Right atrium auricular region (tissue), 2 donors: ENCODE data around the gene KMT2C. TPM values are rescaled to one million over a fixed set of nuclear protein-coding genes. Genes with fewer than 3 reads are reported as not detected.
A peak's percentile ranks its signal among the peaks of the same experiment; 100 is the strongest.
"Not testable (repeated sequence)": the region's sequence is repeated elsewhere in the genome, so short reads cannot be mapped to it uniquely, and the experiment has no call there.

Source experiments
- DNase-seq: peaks from one replicate; pipeline ENCODE4 v3.0.0-alpha.2; 2019; ENCODE audit warnings: low spot score
- H3K27ac ChIP-seq, 2 donors: fragments of 200-600 bp; sonication (generic); 1 replicate in 1 of 2; 2 replicates in 1 of 2; pipeline ENCODE4 v1.5.1; 2016 to 2019
- H3K27me3 ChIP-seq, 2 donors: fragments of 200-600 bp; sonication (generic); one replicate each; pipeline versions ENCODE4 v1.5.1 to v1.6.0; 2017 to 2019
- H3K36me3 ChIP-seq: fragments of 200-600 bp; sonication (generic); one replicate; pipeline ENCODE4 v1.5.1; 2016
- H3K4me1 ChIP-seq, 2 donors: fragments of 200-600 bp; sonication (generic); one replicate each; pipeline versions ENCODE4 v1.5.1 to v1.6.0; 2017 to 2019
- H3K4me3 ChIP-seq, 2 donors: fragments of 200-600 bp; sonication (generic); 1 replicate in 1 of 2; 2 replicates in 1 of 2; pipeline ENCODE4 v1.5.1; 2017 to 2019; ENCODE audit warnings: mild to moderate bottlenecking in 1 of 2, moderate library complexity in 1 of 2
- H3K9me3 ChIP-seq, 2 donors: fragments of 200-600 bp; sonication (generic); one replicate each; pipeline ENCODE4 v1.5.1; 2019
- CTCF ChIP-seq, 2 donors: fragments of 200-600 bp; sonication (generic); IDR thresholded peaks; one replicate each; pipeline ENCODE4 v1.5.1; 2019; ENCODE audit warnings: antibody characterized with exemption in 2 of 2
- total RNA-seq, 2 donors: library from RNA; depleted of rRNA; stranded (reverse); fragments of >200 nt; gene quantifications; one replicate each; pipeline ENCODE4 v1.1.0, GENCODE V29; 2016

Gene KMT2C
- total RNA-seq, 2 donors from 2014 or later, result 36.5 to 37.3 TPM

- Histone ChIP-seq H3K4me3 (no peak overlapping the region), H3K9me3 (no peaks in the 10 kb centered on the region)
- no peak for TF ChIP-seq CTCF (IDR thresholded peaks at IDR 0.05)
These were observed 6.6 kb upstream of the KMT2C start for GRCh38 chr7:152442330-152442835.

GRCh38 chr7:152441810-152442209, 6.0 kb upstream of the KMT2C start:
- not testable (repeated sequence) for H3K27me3 ChIP-seq, H3K36me3 ChIP-seq, H3K9me3 ChIP-seq, DNase-seq, H3K4me1 ChIP-seq, H3K27ac ChIP-seq, H3K4me3 ChIP-seq

More at GRCh38 chr7:152442330-152442835, 6.6 kb upstream of the KMT2C start:
- H3K36me3 ChIP-seq, result no peaks in the 10 kb centered on the region
- no peak for DNase-seq
- H3K27me3 ChIP-seq, result no peaks in the 10 kb centered on the region
- H3K27ac ChIP-seq, result no peak overlapping the region
- no peaks in the 10 kb centered on the region for H3K4me1 ChIP-seq

- not testable (repeated sequence) for H3K4me3 ChIP-seq, H3K36me3 ChIP-seq, H3K4me1 ChIP-seq, H3K27ac ChIP-seq, H3K9me3 ChIP-seq, H3K27me3 ChIP-seq, DNase-seq
These were observed 5.4 kb upstream of the KMT2C start for GRCh38 chr7:152441168-152441567.

- not testable (repeated sequence) for H3K27me3 ChIP-seq, H3K9me3 ChIP-seq, H3K27ac ChIP-seq, H3K36me3 ChIP-seq, H3K4me3 ChIP-seq, DNase-seq
- peaks cover 0 to 14% of the 10 kb centered on the region in 2 donors for H3K4me1 ChIP-seq
These were observed 2.2 kb upstream of the KMT2C start for GRCh38 chr7:152438017-152438416.

- peak overlapping the region; percentile 97 to 98 for H3K27ac ChIP-seq
- H3K36me3 ChIP-seq, H3K27me3 ChIP-seq, H3K9me3 ChIP-seq, DNase-seq: not testable (repeated sequence)
- H3K4me1 ChIP-seq, result peaks cover 0 to 22% of the 10 kb centered on the region in 2 donors
- peak overlapping the region; percentile 57 to 80 for H3K4me3 ChIP-seq
These were observed 1.2 kb upstream of the KMT2C start for GRCh38 chr7:152436931-152437575.

- DNase-seq, result peak; percentile 92
- peak overlapping the region; percentile 80 for H3K4me3 ChIP-seq
- no peaks in the 10 kb centered on the region for H3K36me3 ChIP-seq
- peak overlapping the region; percentile 97 to 98 for H3K27ac ChIP-seq
- TF ChIP-seq CTCF (IDR thresholded peaks at IDR 0.05), result no peak
- no peaks in the 10 kb centered on the region for H3K9me3 ChIP-seq
- no peaks in the 10 kb centered on the region for H3K27me3 ChIP-seq
- peaks cover 0 to 22% of the 10 kb centered on the region in 2 donors for H3K4me1 ChIP-seq
These were observed 518 bp upstream of the KMT2C start for GRCh38 chr7:152436111-152436930.

- Histone ChIP-seq H3K4me1 (peaks cover 0 to 34% of the 10 kb centered on the region in 2 donors), H3K4me3 (peak overlapping the region; percentile 88 to 95)
- DNase-seq, result not testable (repeated sequence)
These were observed 1.1 kb downstream of the KMT2C start for GRCh38 chr7:152434511-152435383.

More at GRCh38 chr7:152434511-152435383, 1.1 kb downstream of the KMT2C start:
- H3K9me3 ChIP-seq, H3K36me3 ChIP-seq, H3K27me3 ChIP-seq: not testable (repeated sequence)
- H3K27ac ChIP-seq, result peak overlapping the region; percentile 87 to 97
